ENCODE measurements around the gene CALHM1. TPM values are rescaled to one million over a fixed set of nuclear protein-coding genes. Genes with fewer than 3 reads are reported as not detected.

Gene CALHM1
- total and polyA plus RNA-seq, 7 donors: not detected

GRCh38 chr10:103416436-103417147 is 42.1 kb downstream of the CALHM1 start:
- Histone ChIP-seq H3K27me3 (ENCODE audit: insufficient read depth in 3 of 3, low read length in 2 of 3) (no peaks in the 10 kb centered on the region), H3K36me3 (ENCODE audit: insufficient read depth in 1 of 2, low read depth in 1 of 2) (peaks cover 40 to 99% of the 10 kb centered on the region in 2 donors), H3K4me1 (no peaks in the 10 kb centered on the region), H3K27ac (no peak overlapping the region), H3K4me3 (no peak overlapping the region), H3K9me3 (no peaks in the 10 kb centered on the region)
- peak; percentile 75 for TF ChIP-seq CTCF (IDR thresholded peaks at IDR 0.05)
- peak in 1 of 2 donors; percentile 46 for DNase-seq
- intact Hi-C loops (cut with DNase I): loop anchor here (1.0 to 10.0 kb wide), 5 partner anchors 66 to 268 kb away; no protein-coding TSS in a partner anchor
- peak in 3 of 4 donors; percentile 46 to 69 (median 53) for ATAC-seq
- WGBS, 3 donors: 51 to 59% (median 52%) methylated on average over 8 of the region's 8 CpGs

- Histone ChIP-seq H3K4me1 (no peaks in the 10 kb centered on the region), H3K27ac (no peak overlapping the region), H3K27me3 (ENCODE audit: insufficient read depth in 3 of 3, low read length in 2 of 3) (no peaks in the 10 kb centered on the region), H3K4me3 (no peak overlapping the region), H3K9me3 (no peaks in the 10 kb centered on the region), H3K36me3 (ENCODE audit: insufficient read depth in 1 of 2, low read depth in 1 of 2) (peaks cover 40 to 100% of the 10 kb centered on the region in 2 donors)
- DNase-seq (no peak), ATAC-seq (peak in 1 of 4 donors; percentile 38)
- intact Hi-C loops (cut with DNase I): loop anchor here (5.0 to 10.0 kb wide), 3 partner anchors 67 to 269 kb away; no protein-coding TSS in a partner anchor
- 62 to 74% (median 65%) methylated on average over 8 of the region's 8 CpGs for WGBS, 3 donors
- no peak for TF ChIP-seq CTCF (IDR thresholded peaks at IDR 0.05)
These were observed 43.1 kb downstream of the CALHM1 start for GRCh38 chr10:103415581-103415980.

GRCh38 chr10:103413564-103413963 is 45.1 kb downstream of the CALHM1 start:
- no peaks in the 10 kb centered on the region for H3K9me3 ChIP-seq
- H3K4me1 ChIP-seq: no peaks in the 10 kb centered on the region
- no peak overlapping the region for H3K4me3 ChIP-seq
- no peak for ATAC-seq
- H3K27ac ChIP-seq: no peak overlapping the region
- DNase-seq: no peak
- intact Hi-C loops (cut with DNase I): loop anchor here (10.0 kb wide), 1 partner anchor 271 kb away; no protein-coding TSS in a partner anchor
- 88 to 97% (median 90%) methylated on average over 2 of the region's 2 CpGs for WGBS, 3 donors
- TF ChIP-seq CTCF (IDR thresholded peaks at IDR 0.05): no peak
- H3K27me3 ChIP-seq (ENCODE audit: insufficient read depth in 3 of 3, low read length in 2 of 3): no peaks in the 10 kb centered on the region
- peaks cover 36 to 100% of the 10 kb centered on the region in 2 donors for H3K36me3 ChIP-seq (ENCODE audit: insufficient read depth in 1 of 2, low read depth in 1 of 2)

Other genes starting within 250 kb of the CALHM1 start
- not detected for gene RPEL1, start 213.0 kb downstream of the CALHM1 start, total RNA-seq
- under 1 TPM in 1 of 3 donors, not detected in 2; 0.01 TPM for gene RPEL1, start 213.0 kb downstream of the CALHM1 start, polyA plus RNA-seq
- gene INA, start 181.8 kb downstream of the CALHM1 start, total RNA-seq: not detected
- gene INA, start 181.8 kb downstream of the CALHM1 start, polyA plus RNA-seq: under 1 TPM in 2 of 3 donors, not detected in 1; 0.06 to 0.08 TPM
- 10 to 100 TPM in 1 of 4 donors, 1 to 10 TPM in 3; 4.2 to 12.5 (median 8.3) TPM for gene PCGF6, start 107.8 kb downstream of the CALHM1 start, total RNA-seq
- 10 to 100 TPM in 2 of 3 donors, 1 to 10 TPM in 1; 8.9 to 21.2 (median 10.1) TPM for gene PCGF6, start 107.8 kb downstream of the CALHM1 start, polyA plus RNA-seq
- 1 to 10 TPM; 3.2 to 4.5 (median 3.8) TPM for gene TAF5, start 90.9 kb downstream of the CALHM1 start, total RNA-seq
- 1 to 10 TPM; 2.9 to 5.2 (median 4.2) TPM for gene TAF5, start 90.9 kb downstream of the CALHM1 start, polyA plus RNA-seq
- gene ATP5MK, start 62.4 kb downstream of the CALHM1 start, total RNA-seq: 100 to 1,000 TPM; 573 to 670 (median 643) TPM
- 1,000 to 10,000 TPM; 1,165 to 1,454 (median 1,440) TPM for gene ATP5MK, start 62.4 kb downstream of the CALHM1 start, polyA plus RNA-seq
- 10 to 100 TPM; 14.5 to 34.7 (median 25.0) TPM for gene PDCD11, start 62.3 kb downstream of the CALHM1 start, total RNA-seq
- gene PDCD11, start 62.3 kb downstream of the CALHM1 start, polyA plus RNA-seq: 10 to 100 TPM; 13.1 to 34.0 (median 19.1) TPM
- gene CALHM2, start 6.5 kb downstream of the CALHM1 start, total RNA-seq: 1 to 10 TPM; 6.5 to 9.3 (median 7.3) TPM
- 1 to 10 TPM; 6.3 to 7.8 (median 7.5) TPM for gene CALHM2, start 6.5 kb downstream of the CALHM1 start, polyA plus RNA-seq
- gene CALHM3, start 20.3 kb upstream of the CALHM1 start, total RNA-seq: not detected
- not detected for gene CALHM3, start 20.3 kb upstream of the CALHM1 start, polyA plus RNA-seq
- gene NEURL1, start 34.8 kb upstream of the CALHM1 start, total RNA-seq: 100 to 1,000 TPM in 1 of 4 donors, 10 to 100 TPM in 3; 33.6 to 103 (median 71.4) TPM
- 10 to 100 TPM; 10.9 to 87.0 (median 35.9) TPM for gene NEURL1, start 34.8 kb upstream of the CALHM1 start, polyA plus RNA-seq

All from psoas muscle (tissue), 8 donors.